SU-DHL-6 (cell line): Measurements from ENCODE around the gene HEATR1.

Experiments
- EZH2phosphoT487 ChIP-seq: fragments of 200-600 bp; sonication (generic), shearing (Covaris generic); conservative IDR thresholded peaks from 2 replicates; pipeline ENCODE4 v1.6.1; 2018; ENCODE audit warnings: mild to moderate bottlenecking, antibody characterized with exemption, low read length, moderate library complexity, mixed read lengths
- TF ChIP-seq, protein P1 (sequence below): fragments of 200-600 bp; sonication (generic); IDR thresholded peaks from one replicate; pipeline ENCODE4 v1.5.1; 2017; ENCODE audit warnings: antibody characterized with exemption, mild to moderate bottlenecking, low read length, moderate library complexity; ENCODE audit not compliant: insufficient read depth, poor library complexity, severe bottlenecking

DNA sequence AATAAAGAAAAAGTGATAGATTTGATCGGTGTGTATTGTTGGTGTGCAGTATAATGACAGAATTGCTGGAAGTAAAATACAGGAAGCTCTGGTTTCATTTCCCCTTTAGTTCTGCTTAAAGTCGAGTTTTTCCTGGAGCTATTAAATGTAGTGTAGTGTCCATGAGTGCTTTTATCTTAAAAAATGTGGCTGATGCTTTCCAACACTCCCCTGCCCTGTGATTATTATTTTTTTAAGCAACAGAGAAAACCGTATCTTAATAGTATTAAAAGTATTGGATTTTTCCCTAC is 79.5 kb downstream of the HEATR1 start:
- TF ChIP-seq, protein P1, sequence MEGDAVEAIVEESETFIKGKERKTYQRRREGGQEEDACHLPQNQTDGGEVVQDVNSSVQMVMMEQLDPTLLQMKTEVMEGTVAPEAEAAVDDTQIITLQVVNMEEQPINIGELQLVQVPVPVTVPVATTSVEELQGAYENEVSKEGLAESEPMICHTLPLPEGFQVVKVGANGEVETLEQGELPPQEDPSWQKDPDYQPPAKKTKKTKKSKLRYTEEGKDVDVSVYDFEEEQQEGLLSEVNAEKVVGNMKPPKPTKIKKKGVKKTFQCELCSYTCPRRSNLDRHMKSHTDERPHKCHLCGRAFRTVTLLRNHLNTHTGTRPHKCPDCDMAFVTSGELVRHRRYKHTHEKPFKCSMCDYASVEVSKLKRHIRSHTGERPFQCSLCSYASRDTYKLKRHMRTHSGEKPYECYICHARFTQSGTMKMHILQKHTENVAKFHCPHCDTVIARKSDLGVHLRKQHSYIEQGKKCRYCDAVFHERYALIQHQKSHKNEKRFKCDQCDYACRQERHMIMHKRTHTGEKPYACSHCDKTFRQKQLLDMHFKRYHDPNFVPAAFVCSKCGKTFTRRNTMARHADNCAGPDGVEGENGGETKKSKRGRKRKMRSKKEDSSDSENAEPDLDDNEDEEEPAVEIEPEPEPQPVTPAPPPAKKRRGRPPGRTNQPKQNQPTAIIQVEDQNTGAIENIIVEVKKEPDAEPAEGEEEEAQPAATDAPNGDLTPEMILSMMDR: no peak
- TF ChIP-seq EZH2phosphoT487: no peak
